ENCODE measurements around the gene VSIG10.
A peak's percentile ranks its signal among the peaks of the same experiment; 100 is the strongest.

VSIG10 gene

DNA sequence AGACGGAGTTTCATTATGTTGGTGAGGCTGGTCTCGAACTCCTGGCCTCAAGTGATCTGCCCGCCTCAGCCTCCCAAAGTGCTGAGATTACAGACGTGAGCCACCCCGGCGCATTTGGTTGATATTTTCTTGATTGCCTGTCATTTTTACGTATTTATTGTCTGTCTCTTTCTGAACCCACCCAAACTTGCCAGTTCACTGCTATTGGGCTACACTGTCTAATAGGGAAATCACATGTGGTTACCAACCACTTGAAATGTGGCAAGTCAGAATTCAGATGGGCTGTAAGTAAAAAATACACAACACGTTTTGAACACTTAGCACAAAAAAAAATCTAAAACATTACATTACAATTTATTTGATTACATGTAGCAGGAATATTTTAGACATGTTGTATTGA lies 44.9 kb downstream of the VSIG10 start:
- DNase-seq = no peak

DNA sequence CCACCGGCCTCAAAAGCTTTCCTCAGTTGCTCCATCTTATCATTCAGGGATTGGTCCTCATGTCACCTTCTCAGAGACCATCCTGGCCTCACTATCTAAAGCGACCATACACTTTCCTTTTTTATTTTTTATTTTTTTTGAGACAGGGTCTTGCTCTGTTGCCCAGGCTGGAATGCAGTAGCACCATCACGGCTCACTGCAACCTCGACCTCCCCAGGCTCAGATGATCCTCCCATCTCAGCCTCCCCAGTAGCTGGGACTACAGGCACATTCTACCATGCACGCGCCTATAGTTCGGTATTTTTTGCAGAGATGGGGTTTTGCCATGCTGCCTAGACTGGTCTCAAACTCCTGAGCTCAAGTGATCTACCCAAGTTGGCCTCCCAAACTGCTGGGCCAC lies 45.6 kb downstream of the VSIG10 start:
- no peak for DNase-seq

- no peak for DNase-seq
Observed at GRCh38 chr12:118055865-118056773, 47.7 kb downstream of the VSIG10 start.

DNA sequence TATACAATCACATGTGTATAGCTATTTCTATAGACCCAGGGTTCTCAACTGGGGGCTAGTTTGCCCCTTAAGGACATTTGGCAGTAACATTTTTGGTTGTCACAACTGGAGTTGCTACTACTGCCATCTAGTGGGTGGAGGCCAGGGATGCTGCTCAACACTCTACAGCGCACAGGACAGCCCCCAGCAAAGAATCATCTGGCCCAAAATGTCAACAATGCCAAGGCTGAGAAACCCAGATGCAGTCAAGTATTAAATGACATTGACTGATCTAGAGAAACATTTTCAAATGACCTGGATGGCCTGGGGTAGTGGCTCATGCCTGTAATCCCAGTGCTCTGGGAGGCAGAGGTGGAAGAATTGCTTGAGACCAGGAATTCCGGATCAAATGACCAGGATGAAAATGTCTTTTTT lies 48.7 kb downstream of the VSIG10 start:
- DNase-seq = peak; percentile 32

GRCh38 chr12:118053071-118053985 lies 50.5 kb downstream of the VSIG10 start:
- no peak for DNase-seq

DNA sequence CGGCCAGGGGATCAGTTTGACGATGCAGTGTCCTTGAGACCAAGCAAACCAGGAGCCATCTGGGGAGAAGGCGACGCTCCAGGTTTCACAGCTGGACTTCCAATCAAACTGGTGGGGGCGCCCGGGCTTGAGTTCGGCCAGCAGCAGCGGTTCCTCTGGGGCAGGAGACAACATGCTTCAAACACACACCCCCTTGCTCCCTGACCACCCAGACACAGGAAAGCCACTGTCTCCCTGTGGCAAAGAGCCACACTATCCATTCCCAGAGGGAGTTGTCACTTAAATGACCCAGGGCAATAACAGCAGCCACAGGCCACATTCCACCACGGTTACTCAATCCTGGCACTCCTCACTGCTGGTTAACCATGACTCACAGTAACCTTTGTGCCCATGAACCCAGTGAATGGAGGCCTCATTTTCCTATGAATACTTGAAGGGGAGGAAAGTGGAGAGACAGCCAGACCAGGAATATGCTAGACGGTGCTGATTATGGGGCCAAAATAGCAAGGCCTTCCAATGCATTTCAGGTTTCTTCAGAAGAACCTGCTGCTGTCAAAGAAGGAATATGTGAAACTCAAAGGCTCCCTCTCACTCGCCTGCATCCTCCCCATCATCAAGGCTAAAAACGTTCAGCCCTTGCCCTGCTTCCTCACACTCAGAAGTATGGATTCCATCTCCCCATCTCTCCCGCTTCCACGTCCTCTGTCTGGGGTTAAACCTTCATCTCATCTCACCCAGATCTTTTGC lies 51.3 kb downstream of the VSIG10 start:
- peak; percentile 72 for DNase-seq

DNA sequence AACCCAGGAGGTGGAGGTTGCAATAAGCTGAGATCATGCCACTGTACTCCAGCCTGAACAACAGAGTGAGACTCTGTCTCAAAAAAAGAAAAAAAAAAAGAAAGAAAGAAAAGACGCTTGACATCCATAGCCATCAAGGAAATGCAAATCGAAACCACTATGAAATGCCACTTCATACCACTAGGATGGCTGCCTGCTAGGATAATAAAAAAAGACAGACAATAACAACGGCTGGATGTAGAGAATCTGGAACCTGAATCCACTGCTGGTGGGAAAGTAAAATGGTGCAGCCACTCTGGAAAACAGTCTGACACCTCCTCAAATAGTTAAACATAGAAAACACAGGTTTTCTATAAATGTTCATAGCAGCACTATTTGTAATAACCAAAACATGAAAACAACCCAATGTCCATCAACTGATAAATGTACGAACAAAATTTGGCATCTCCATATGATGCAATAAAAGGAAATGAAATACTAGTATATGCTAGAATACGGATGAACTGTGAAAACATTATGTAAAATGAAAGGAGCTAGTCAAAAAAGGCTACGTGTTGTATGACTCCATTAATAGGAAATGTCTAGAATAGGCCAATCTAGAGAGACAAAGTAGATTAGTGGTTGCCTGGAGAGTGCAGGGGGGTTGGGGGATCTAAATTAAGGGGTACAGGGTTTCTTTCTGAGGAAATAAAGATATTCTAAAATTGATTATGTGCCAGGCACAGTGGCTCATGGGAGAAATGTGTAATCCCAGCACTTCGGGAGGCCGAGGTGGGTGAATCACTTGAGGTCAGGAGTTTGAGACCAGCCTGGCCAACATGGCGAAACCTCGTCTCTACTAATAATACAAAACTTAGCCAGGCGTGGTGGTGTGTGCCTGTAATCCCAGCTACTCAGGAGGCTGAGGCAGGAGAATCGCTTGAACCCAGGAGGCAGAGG lies 52.6 kb downstream of the VSIG10 start:
- DNase-seq = no peak

DNA sequence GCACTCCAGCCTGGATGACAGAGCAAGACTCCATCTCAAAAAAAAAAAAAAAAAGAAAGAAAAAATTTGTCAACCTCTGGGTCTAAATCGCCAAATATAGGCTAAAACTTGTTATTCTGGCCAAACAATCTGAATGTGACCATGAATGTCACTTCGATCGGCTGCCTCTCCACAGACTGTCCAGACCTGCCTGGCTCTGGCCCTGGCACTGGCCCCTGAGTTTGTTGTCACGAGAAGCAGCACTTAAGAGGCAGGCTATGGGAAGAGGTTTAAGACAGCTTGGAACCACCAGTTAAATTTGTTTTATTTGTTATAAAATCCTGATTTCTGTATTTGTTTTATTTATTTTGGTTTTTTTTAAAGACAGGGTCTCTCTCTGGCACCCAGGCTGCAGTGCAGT lies 57.4 kb downstream of the VSIG10 start:
- DNase-seq = no peak

GRCh38 chr12:118044577-118044976 lies 59.2 kb downstream of the VSIG10 start:
- DNase-seq = no peak

DNA sequence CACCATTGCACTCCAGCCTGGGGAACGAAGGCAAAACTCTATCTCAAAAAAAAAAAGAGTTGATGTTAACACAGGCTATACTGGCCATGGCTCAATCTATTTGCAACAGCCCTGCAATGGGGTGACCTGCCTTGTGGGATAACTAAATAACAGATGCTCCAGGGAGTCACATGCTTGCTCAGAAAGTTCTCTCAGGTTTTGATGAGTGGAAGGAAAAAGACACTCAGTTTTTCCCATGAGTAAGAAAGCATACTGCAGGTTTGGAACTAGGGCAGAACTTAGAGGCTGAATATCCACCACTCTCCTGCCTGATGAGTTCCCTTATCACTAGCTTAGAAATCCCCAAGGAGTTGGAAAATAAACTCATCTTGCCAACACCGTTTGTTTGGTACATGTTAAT lies 59.7 kb downstream of the VSIG10 start:
- DNase-seq = no peak

DNA sequence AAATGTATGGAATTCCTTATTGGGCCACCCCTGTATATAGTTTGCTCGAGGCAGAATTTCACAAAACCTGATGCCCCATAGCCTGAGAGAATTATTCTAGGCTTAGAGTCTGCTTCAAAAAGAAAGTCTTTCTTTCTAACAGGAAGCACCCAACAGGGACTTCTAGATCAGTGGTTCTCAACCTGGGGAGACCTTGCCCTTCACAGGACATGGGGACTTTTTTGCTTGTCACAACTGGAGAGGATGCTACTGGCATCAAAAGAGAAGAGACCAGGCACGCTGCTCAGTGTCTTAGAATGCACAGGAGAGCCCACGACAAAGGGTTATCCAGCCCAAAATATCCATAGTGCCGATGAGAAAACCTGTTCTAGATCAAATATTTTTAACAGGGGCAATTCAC lies 61.7 kb downstream of the VSIG10 start:
- DNase-seq = no peak

DNA sequence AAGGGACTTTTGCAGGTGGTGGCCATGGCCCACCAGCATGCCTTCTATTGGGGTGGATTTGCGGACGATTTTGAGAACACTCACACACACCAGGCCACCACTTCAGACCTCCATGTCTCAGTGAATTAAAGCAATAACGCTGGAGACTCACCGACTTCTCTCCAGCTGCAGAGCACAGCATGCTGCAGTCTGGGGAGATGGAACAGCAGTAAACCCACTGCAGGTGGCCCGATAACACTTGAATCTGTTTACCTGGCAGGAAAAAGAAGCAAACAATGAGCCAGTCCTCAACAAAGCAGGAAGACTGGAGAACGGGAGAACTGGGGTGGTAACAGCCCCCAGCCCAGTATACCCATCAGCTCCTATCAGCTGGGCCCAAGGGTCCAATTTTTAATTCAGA lies 65.7 kb downstream of the VSIG10 start:
- no peak for DNase-seq

- no peak for DNase-seq
Observed at GRCh38 chr12:118036672-118037411, 67.0 kb downstream of the VSIG10 start.

- DNase-seq = no peak
Observed at GRCh38 chr12:118035190-118036041, 68.4 kb downstream of the VSIG10 start.

GRCh38 chr12:118034429-118035189 lies 69.2 kb downstream of the VSIG10 start:
- DNase-seq = peak; percentile 34

DNA sequence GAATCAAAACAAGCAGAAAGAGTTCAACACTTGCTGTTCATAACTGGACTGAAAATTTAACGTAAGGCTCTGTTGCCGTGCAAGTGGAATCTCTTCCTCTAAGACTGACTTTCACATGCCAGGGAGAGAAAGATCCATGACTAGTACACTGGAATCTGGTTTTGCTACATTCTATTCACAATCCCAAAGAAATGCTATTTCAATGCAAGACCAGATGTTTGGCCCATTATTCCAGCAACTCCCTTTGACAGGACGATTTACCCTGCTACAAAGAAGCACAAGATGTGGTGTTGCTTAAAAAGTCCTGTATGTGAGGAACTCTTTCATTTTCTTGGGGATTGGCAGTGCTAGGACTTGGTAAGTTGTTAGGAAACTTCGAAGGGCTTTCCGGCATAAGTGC lies 69.9 kb downstream of the VSIG10 start:
- no peak for DNase-seq

DNA sequence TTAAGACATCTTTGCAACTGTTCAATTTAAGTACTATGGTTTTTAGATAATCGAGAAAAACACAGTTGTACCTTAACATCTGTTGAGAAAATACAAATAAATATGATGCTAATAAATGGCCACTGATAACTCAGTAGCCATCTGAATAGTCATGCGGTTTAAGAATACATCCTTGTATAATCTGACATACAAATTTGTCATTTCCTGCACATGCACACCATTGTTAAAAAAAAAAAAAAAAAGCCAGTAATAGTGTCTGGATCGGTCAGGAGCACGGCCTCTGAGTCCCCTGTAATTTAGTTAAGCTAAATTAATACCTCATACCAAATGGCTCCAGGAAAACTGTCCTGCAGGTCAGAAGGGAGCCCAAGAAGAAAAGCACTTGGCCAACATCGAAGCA lies 70.5 kb downstream of the VSIG10 start:
- DNase-seq = no peak

- no peak for DNase-seq
Observed at GRCh38 chr12:118032188-118032587, 71.6 kb downstream of the VSIG10 start.

DNA sequence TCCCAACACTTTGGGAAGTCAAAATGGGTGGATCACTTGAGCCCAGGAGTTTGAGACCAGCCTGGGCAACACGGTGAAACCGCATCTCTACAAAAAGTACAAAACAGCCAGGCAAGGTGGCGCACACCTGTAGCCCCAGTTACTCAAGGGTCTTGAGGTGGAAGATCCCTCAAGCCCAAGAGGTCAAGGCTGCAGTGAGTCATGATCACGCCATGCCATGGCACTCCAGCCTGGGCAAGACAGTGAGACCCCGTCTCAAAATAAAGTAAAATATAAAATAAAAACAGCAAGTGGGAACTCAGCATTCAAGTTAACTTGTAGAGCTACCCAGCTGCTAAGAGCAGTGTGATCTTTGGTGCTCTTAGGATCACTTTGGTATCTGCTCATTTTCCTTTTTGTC lies 74.6 kb downstream of the VSIG10 start:
- no peak for DNase-seq
